GM21619 (cell line): Measurements from ENCODE around the gene ERN1.

Experiments used
- ATAC-seq: cut with Tn5 transposase; IDR thresholded peaks from one replicate; pipeline ENCODE4 v1.9.1; 2021; ENCODE audit not compliant: unreplicated experiment

ERN1 gene

GRCh38 chr17:64037180-64037579, 92.8 kb downstream of the ERN1 start:
- ATAC-seq, result no peak

DNA sequence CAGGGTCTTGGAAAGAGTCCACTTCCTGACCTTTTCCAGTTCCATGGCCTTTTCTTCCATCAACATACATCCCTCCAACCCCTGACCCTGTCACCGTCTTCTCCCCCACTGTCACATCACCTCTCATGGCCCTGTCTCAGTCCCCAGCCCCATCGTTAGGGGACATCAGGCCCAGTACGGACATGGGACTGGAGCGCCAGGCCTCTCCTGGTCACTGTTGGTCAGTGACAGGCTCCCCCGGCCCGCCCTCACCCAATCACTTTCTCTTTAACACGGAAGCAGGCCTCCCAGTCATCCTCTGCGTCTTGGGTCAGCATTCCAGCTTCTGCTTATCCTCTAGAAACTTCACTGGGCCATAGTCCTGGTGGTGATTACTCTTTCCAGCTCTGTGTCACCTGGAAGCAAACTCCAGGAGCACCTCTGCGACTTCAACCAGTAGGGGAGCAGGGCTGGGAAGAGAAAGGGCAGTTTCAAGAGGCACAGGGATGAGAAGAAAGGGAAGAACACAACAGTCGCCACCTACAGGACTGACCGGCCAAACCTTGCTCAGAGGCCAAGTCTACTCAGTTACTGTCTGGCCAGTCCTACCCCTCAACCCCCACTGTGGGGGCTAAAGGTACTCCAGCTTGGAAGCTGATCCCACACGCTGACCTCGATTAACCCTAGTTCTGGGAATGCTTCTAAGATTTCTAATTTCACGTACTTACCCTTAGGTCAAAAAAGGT, 93.6 kb downstream of the ERN1 start:
- ATAC-seq, result no peak

DNA sequence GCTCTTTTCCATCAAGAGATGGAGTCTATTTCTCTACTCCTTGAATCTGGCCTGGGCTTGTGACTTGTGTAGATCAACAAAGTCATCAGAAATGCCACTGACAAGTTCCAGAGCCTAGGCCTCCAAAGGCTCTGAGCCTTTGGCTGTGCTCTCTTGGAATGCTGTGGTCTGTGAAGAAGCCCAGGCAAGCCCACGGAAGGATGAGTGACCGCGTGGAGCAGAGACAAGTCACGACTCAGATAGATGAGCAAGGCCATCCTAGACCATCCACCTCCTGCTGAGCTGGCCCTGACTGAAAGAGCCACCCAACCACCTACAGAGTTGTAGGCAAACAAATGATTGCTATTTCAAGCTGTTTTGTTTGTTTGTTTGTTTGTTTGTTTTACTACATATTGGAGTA, 97.9 kb downstream of the ERN1 start:
- no peak for ATAC-seq

GRCh38 chr17:64028874-64029464, 101.0 kb downstream of the ERN1 start:
- ATAC-seq, result no peak

DNA sequence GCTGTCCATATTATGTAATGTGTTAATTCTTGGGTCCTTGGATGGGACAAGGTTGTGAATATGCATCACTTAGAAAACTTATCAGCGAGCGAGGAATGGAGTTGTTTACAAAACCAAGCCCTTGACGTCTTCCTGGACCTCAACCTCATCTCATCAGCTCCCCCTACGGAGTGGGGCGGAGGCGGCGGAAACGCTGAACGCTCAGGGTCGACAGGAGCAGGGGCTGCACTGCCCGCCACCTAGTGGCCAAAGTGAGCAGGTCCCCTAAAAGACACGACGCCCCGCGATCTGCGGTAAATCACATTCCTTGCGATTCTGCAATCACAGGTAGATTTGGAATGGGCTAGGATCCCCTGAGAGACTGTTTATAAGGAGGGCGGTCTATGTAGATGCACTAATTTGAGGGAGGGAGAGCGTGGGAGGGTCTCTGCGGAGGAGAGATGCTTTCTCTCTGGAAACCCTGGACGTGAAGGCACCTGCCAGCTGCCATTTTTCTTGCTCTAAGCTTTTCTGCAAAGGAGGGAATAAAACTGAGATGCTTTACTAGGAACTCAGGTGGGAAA, 104.1 kb downstream of the ERN1 start:
- peak; percentile 64 for ATAC-seq

DNA sequence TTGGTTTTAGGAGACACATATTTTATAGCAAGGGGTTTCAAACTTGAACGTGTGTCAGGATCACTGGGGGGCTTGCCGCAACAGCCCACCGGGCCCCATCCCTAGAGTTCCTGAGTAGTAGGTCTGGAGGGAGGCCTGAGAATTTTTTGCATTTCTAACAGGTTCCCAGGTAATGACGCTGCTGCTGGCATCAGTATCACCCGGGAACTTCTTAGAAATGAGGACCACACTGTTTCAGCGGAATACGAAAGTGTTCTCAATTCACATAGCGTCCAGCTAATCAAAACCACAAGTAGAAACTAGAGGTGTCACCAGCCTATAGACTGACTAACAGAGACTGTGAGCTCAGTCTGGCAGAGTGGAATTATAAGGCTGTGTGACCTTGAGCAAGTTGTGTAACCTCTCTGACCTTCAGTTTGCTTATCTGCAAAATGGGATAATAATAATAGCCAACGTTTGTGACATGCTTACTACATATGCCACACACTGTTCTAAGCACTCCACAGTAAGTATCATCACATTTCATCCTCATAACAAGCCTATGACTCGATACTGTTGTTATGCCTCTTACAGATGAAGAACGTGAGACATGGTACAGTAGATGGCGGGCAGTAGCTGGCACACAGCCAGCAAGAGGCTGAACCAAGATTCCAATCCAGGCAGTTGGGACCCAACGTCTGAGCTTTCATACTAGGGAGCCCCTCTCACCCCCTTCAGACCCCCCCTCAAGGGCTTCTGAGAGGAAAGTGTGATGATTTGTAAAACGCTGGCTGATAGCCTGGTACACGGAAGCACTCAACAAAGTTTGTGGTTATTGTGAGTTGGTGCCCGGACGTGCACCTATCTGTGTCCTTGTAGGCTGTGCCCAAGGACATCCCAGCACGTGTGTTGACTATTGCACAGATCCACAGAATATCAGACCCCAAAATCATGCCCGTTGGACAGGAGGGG, 104.9 kb downstream of the ERN1 start:
- no peak for ATAC-seq

DNA sequence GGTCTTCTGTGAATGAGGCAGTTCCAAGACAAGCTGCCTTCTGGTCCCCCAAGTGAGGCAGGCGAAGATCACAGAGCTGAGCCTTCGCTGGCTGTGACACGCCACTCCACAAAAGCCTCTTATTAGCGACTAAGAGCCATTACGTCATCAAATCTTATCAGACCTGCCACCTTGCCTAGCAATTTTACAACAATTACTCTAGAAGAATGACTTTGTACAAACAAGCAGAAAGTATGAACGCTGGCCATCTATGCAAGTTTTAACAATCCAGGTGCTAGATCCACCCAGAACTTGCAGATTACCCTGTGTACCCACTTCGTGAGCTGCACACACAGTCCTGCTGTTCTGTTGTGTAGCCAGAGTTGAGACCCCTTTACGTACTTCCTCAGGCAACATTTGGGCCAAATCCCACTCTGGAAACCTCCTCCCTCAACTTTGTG, 105.7 kb downstream of the ERN1 start:
- ATAC-seq, result no peak

DNA sequence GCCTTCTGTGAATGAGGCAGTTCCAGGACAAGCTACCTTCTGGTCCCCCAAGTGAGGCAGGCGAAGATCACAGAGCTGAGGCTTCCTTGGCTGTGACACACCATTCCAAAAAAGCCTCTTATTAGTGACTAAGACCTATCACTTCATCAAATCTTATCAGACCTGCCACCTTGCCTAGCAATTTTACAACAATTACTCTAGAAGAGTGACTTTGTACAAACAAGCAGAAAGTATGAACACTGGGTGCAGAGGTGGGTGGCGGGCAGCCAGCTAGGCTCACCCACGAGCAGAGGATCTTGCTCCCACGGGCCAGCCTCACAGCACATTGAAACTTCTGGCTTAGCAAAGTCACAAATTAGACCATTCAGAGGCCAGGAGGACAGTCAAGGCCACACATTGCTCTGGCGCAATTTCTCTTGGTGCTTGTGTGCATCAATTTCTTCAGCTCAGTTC, 107.3 kb downstream of the ERN1 start:
- ATAC-seq, result no peak

GRCh38 chr17:64020056-64020766, 109.7 kb downstream of the ERN1 start, which contains the start of gene ICAM2:
TSS of gene ICAM2 (minus strand) at chr17:64020633. CDS start at chr17:64006691, 13,942 bp downstream.
- peak; percentile 63 for ATAC-seq

DNA sequence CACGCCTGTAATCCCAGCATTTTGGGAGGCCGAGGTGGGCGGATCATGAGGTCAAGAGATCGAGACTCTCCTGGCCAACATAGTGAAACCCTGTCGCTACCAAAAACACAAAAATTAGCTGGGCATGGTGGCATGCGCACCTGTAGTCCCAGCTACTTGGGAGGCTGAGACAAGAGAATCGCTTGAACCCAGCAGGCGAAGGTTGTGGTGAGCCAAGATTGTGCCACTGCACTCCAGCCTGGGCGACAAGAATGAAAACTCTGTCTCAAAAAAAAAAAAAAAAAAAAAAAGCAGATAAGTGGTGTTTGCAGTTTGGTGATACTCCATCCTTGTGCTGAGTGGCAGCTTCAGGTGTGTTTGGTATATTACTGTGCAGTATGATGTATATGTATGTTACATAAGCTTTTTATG, 110.4 kb downstream of the ERN1 start:
- ATAC-seq, result peak; percentile 7

DNA sequence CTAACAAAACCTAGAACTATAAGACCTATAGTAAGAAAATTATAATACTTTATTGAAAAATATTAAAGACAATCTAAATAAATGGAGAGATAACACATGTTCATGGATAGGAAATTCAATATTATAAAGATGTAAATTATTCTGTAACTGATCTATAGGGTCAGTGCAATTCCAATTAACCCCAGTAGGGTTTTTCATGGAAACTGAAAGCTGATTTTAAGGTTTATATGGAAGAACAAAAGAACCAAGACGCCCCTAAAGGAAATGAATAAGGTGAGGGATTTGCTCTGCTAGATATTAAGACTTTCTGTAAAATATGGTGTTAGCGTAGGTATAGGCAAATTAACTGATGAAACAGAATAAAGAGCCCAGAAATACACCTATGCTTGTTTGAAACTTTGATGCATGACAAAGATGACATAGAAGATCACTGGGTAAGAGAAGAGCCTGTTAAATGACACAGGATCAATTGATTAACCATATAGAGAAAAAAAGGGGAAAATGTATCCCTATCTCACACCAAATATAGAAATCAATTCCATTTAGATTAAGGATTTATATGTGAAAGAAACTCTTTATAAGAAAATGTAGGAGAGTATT, 112.5 kb downstream of the ERN1 start:
- ATAC-seq, result no peak

GRCh38 chr17:64016974-64017373, 113.0 kb downstream of the ERN1 start:
- no peak for ATAC-seq

GRCh38 chr17:64016231-64016784, 113.6 kb downstream of the ERN1 start:
- no peak for ATAC-seq

DNA sequence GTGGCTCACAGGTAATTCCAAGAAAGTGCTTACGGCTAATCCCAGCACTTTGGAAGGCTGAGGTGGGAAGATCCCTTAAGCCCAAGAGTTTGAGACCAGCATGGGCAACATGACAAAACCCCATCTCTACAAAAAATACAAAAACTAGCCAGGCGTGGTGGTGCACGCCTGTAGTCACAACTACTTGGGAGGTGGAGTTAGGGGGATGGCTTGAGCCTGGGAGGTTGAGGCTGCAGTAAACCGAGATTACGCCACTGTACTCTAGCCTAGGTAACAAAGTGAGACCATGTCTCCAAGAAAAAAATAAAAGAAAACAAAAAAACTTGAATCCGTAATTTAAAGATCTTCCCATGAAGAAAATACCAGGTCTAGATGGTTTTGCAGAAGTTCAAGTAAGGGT, 114.5 kb downstream of the ERN1 start:
- ATAC-seq, result no peak

DNA sequence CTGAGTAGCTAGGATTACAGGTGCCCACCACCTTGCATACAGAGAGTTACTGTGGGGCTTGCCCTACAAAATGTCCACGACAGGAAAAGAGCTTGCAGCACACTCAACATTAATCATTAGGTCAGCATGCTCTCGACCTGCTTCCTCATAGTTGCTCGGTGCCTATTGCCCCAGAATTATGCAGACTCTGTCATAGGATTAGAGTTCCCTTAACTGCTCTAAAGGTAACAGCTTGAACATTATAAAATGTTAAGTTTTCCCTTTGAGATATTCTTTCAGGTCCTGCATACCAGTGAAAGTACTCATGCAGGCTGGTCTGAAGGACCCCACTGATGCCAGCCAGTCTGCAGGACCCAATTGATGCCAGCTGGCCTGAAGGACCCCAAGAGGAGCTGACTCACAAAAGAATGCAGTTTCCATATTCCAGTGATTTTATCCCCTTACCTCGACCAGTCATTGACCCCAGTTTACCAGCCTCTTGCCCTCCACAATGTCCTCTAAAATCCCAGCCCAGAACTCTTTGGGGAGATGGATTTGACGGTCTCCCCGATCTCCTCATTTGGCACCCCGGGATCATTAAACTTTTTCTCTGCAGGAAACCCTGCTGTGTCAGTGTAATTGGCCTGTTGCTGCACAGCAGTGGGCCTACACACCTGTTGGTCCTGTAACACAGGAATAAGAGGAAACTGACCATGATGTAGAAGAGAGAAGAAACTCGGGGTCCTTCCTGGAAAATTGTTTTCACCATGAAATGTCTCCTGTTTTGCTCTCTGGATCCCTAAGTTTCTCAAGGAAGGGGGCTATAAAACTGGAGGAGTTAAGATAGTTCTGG, 120.2 kb downstream of the ERN1 start:
- no peak for ATAC-seq

GRCh38 chr17:64008830-64009229, 121.1 kb downstream of the ERN1 start:
- ATAC-seq, result no peak

DNA sequence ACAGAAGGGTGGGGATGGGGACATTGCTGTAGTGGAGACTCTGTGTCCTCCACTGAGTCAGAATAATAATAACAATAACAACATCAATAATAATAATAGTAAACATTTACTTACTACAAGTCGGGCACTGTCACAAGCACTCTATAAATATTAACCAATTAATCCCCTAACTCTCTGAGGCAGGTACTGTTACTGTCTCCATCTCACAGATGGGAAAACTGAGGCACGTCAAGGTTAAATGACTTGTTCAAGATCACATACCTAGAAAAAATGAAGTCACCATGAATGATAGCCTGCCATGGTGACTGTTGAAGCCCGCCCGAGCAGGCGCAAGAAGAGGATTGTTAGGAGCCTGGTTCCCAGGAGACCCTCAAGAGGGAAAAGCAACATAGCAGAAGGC, 121.6 kb downstream of the ERN1 start:
- no peak for ATAC-seq

- ATAC-seq, result no peak
Observed at GRCh38 chr17:64007838-64008282, 122.1 kb downstream of the ERN1 start.
